T-helper 22 cell (primary cell): ENCODE measurements around the gene AP4B1.

ENCODE experiments used
- DNase-seq: peaks from one replicate; pipeline ENCODE4 v3.0.0-alpha.2; 2020; ENCODE audit warnings: low read depth

The AP4B1 gene

DNA sequence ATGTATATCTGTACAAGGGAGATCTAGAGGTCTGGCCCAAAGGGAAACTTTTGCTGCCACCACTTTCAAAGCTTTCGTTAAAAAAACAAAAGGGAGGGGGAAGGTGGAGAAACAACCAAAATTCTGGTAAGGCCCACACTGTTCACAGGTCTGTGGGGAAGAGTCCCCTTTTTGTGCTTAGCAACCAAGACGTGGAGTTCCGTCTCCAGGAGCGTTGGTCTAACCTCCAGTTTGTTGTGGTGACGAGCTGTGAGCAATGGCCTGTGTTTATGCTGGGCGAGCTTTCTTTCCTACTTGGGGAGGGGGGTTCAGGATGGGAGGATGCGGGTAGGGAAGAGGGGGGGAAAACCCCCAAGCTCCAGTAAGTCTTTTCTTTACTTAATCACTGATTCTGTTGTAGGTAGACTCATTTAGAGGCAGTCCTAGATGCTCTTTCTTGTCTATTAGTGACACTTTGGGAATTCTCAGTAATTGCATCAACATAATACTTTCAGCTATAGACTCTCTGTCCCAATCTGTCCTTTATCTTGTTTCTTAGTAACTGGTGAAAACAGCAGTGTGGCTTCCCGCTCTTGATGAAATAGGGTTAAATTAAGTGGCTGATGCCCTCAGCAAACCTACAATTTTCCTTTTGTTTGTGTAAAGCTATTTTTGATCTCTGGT, 26.0 kb upstream of the AP4B1 start:
- DNase-seq, result peak; percentile 82

DNA sequence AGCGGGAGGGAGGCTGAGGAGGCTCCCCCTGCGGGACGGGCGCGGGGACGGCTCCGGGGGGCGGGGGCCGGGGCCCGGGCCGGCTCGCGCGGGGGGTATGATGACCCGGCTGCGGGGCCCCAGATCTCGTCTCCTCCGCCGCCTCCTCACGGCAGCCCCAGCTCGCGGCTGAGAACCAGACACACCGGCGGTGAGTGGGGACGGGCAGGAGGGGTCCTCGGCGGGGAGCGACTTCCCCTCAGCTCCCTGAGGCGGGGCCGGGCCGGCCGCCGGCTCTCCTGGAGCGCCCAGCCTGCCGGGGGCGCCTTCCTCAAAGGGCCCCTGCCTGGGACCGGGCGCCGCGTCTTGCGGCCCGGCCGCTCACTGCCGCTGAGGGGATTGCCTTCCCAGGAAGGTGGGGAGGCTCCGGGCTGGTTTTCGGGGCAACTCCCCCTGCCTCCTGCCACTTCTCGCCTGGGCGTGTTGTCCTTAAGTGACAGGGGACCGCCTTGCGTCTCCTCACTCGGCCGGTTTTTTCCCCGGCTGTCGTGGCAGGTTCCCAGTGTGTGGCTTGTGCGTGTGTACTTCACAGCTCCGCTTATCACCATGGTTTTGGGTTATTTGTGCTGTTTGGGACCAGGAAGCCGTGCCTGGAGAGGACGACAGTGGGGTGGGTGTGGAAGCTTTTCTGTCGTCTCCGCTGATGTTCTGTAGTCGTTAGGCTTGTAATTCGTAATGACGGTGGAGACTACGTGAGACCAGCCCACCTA, 25.3 kb upstream of the AP4B1 start:
- DNase-seq, result peak; percentile 74

DNA sequence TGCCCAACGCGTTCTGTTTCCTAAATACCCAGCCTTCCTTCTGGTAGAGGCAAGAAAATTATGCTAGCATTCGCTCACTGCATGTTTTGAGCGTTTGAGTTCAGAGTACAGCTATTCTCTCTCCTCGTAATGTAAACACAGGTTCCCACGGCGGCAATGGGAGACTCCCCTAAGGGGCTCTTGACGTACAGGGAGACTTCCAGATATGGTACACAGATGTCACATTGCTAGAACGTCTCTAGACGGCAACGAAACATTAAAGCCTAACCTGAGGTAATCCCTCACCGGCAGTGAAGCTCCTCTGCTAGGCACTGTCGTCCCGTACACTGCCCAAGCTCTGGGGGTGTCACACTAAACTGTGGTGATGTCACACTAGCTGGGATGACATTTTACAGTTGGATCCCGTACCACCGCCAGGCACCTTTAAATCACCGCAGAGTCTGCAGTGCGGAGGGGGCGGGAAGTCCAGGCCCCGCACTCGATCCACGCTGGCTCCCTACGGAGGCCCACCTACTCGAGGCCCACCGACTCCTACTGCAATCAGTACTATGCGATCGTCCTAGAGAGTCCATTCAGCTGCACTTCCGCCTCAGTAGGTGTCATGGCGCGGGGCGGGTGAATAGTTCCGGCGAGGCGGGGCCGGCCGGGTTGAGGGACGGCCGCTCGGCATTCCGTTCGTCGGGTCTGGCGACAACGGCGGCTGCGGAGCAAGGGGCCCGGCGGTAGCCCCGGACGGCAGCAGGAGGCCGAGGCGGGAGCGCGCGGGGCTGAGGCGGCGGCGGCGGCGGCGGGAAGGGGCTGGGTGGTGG, 24.5 kb upstream of the AP4B1 start, which contains the start of gene HIPK1:
Gene HIPK1 (plus strand): TSS at position 384 of the 809 bp plus-strand sequence.
- DNase-seq, result peak; percentile 87

DNA sequence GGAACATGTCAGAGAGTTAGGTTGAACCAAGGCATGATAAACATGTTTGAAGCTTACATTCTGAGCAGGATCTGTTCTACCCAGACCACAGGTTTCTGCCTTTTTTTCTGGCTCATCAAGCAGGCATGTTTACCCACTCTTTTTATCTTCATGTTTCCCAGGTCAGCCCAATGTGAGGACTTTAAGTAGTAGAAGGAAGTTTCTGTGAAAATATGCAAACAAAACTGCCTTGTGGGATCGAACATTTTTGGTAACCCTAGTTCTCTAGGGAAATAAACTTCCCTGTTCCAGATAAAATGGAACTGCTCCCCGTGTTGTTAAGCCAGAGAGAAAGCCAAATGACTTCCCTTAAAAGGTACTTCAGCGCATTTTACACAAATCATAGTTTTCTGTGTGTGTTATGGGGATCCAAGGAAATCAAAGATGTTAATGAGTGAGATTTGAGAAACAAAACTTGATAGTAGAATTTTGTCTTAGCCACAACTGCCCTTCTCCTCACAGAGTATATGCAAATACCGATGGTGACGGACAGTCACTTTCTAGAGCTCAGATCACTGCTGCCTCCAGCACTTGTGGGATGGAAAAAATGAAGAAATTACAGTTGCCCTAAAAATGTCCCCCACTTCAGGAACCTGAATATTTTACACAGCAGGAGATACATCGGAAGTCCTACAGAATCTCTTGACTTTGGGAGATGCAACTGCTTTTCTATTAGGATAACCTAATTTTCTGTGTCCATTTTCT, 23.8 kb upstream of the AP4B1 start:
- DNase-seq, result no peak

DNA sequence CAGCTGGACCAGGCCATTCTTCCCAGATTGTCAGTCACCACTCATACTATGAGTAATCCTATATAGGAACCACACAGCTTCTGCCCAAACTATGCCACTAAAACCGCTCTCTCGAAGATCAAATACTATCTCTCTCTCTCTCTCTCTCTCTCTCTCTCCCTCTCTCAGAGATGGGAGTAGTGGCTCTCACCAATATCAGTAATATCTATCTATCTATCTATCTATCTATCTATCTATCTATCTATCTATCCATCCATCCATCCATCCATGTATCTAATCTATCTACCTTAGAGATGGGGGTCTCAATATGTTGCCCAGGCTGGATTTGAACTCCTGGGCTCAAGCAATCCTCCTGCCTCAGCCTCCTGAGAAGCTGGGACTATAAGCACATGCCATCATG, 19.9 kb upstream of the AP4B1 start:
- DNase-seq, result no peak

DNA sequence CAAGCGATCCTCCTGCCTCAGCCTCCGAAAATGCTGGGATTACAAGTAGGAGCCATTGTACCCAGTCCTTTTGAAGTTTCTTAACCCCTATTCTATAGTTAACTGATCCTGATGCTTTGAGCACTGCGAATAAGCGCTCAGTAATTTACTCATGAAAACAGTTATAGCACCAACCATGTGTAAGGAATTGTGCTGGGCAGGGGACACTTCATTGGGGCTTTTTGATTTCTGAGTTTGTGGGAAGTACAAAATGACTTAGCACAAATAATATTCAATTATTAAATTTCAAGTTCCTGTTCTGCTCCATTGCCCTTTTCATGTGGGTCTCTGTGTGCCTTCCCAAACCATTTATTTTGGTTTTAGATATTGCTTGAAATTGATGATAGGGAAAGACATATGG, 18.4 kb upstream of the AP4B1 start:
- DNase-seq, result no peak

DNA sequence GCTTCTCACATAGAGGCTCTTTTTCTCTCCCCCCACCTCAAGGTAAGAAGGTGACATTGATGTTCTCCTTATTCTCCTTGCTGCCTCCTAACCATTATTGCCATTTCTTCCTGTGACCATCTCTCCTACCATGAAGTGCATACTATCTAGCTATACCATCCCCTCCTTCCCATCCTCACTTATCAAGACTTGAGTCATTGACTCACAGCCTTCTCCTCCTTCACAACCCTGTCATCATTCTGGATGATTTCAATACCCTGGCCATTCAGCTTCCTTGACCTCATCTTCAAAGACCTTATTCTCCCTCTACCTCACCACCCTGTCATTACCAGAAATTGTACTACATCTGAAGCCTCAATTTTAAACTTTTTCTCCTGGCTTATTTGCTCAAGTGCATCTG, 13.6 kb upstream of the AP4B1 start:
- DNase-seq, result no peak

DNA sequence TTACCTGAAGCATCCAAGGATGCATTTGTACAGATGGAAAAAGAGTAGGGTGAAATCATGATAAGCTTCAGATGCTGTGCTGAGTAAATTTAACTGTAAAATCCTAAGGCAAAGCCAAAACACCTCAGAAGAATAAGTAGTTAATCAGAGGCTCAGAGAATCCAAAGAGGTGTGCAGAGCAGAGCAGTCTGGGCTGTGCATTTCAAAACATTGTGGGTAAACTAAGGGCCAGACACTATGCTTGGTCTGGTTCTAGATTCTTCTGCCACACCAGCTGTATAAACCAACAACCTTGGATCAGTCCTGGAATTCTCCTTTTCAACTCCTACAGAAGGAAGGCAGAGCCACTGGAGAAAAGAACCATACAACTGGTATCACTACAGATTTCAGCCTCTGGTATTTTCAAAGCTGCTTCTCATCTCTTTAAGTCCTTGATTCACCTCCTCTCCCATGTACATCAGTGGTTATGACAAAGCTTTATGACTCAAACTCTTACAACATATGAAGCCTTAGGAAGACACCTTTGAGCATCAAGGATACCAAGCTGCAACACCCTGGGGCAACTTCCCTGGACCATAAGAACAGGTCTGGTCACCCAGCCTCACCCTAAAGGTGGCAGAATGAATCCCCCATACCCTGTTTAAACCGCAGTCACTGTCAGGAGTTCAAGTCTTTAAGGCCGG, 12.9 kb upstream of the AP4B1 start:
- DNase-seq, result no peak

DNA sequence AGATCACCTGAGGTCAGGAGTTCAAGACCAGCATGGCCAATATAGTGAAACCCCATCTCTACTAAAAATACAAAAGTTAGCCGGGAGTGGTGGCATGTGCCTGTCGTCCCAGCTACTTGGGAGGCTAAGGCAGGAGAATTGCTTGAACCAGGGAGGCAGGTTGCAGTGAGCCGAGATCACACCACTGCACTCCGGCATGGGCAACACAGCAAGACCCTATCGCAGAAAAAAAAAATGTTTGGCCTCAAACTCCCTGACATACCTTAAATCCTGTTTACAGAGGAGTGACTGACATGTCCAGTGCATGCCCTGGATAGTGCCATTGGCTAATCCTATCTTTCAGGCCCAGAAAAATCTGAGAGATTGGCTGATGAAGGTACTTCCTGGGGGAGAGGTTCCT, 12.4 kb upstream of the AP4B1 start:
- no peak for DNase-seq

DNA sequence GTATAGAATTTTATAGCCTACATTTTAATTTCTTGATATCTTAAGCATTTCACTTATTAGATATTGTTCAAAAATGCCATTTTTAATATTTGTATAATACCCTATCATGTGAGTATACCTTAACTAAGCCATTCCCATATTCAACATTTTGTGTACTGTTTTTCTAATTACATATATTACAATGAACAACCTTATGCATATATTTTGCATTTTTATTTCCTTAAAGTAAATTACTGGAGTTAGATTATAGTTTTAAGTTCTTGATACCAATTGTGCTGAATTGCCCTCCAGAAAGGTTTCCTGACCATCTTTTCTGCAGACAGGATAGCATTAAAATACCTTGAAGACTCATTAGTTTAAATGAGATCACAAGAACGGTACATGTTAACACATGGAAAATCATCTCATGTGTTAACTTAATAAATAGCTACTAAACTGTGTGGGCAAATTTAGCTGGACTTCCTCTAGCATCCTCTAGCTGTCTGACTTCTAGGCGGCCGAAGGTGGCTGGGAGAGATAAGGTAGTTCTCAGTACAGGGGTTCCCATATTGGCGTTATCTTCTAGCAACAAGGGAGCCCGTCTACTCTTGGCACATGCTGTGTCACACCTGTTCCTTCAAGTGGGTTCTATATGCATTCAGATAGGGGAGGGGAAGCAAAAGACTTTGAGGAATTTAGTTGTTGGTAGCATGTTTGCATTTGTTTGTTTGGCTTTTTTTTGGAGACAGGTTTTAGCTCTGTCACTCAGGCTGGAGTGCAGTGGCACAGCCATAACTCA, 9.5 kb upstream of the AP4B1 start:
- DNase-seq, result no peak

DNA sequence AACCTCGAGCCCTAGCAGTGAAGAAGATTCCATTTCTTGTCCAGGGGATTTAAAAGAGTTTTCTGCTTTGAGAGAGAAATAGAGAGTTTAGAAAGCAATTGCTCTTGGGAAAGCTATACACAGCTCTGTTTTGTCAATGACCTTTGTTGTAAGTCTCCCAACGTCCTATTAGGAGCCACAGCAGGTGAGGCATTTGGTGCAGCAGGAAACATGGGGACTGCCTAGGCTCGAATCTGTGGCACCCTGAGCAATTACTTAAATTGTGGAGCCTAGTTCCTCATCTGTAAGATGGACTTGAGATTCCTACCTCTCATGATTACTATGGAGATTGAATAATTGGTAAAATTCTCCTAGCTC, 8.7 kb upstream of the AP4B1 start:
- no peak for DNase-seq

DNA sequence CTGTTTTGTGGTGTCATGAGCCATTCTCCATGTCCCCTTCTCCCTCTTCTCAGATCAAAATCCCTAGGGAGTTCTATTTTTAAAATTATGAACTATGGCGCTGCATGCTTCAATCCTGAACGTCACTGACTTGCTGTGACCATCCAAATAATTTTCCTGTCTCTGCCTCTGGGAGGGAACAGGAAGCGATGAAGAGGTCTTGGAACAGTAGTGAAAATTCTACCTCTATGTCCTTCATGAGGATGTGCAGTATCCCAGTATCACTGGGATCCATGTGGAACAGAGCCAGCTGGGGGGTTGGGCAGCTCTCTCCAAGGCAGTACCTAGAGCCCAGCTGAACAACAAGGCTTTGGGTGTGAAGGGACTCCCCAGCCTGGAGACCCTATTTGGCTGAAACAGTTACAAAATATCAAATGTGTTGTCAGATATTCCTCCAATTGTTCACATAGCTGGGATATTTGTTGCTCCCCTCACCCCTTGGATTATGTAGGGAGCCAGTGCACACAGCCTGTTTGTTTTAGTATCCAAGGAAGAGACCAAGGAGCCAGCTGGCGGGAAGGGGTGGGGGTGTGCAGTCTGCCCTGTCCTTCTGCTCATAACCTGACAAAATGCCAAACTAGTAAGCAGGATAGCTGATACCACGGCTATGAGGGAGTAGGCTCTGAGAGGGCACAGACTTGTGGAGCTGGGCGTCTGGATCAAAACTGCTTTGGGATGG, 8.2 kb upstream of the AP4B1 start:
- no peak for DNase-seq

DNA sequence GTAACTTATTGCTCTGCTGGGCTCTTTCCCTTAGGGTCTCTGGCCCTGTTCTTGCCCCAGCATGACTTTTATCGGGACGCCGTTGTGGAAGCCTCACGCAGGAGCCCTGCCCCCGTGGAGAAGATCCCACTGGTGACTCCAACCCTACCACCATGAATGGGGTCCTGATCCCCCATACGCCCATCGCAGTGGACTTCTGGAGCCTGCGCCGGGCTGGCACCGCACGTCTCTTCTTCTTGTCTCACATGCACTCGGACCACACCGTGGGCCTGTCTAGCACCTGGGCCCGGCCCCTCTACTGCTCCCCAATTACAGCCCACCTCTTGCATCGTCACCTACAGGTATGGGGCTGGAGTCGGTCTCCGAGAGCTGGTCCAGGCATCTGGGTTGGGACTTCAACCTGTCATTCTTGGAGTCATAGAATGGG, 849 bp upstream of the AP4B1 start:
- no peak for DNase-seq

DNA sequence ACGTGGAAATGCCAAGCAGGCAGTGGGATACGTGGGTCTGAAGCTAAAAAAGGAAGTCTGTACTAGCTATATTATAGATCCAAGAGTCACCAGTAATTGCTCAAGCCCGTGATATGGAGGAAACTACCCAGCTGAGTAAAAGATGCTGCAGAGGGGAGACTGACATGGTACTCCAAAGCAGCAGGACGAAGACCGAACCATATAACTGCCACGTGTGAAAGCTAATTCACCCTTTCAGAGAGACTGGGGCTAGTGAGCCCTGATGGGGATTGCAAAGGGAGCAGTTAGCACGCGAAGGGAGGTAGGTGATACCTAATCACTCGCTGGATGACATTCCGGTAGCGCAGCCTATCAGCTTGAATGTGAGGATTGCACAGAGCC, 316 bp downstream of the AP4B1 start:
- DNase-seq, result no peak

DNA sequence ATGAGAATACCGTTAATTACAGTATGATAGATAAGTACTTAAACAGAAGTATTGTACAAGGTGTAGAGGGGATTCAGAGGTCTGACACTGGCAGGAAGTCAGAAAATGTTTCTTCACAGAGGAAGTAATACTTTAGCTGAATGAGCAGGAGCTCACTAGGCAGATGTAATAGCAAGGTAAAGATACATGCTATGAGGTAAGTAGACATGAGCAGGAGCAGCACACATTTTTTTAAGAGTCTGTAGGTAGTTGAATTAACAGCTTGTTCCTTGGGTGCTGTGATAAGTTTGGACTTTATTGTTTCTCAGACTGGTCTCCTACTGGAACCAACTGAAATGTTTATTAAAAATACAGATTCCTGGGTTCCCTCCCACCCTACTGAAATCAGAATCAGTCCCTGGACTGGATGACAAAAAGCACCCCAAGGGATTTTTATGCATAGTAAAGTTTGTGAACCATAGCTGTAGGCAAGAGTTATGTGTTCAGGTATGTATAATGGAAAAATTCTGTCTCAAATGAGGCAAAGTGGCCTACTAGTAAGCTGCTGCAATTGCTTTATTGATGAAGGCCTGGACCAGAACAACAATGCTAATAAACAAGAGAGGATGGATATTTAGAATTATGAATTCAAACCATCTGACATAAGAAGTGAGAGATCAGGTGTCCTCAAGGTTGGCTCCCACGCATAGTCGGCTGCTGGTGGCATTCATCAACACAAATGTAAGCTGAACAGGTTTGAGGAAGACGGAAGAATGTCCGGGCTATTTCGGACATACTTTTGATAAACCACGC, 902 bp downstream of the AP4B1 start:
- DNase-seq, result no peak

DNA sequence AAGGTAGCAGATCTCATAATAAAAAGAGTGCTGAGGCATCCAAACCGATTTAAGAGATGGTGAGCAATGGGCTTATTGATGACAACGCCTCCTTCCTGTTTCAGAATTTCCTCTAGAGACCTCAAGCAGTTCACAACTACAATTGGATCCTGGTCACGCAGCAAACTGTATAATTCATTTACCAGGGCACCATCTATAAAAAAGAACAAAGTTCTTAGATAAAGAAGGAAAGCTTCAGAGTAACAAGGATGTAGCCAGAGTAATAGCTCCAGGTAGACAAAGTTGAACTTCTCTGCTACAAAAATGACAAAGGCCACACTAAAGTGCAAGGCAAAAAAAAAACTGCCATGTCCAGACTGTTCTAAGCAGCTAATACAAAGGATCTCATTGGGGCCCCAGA, 3.4 kb downstream of the AP4B1 start:
- DNase-seq, result no peak

DNA sequence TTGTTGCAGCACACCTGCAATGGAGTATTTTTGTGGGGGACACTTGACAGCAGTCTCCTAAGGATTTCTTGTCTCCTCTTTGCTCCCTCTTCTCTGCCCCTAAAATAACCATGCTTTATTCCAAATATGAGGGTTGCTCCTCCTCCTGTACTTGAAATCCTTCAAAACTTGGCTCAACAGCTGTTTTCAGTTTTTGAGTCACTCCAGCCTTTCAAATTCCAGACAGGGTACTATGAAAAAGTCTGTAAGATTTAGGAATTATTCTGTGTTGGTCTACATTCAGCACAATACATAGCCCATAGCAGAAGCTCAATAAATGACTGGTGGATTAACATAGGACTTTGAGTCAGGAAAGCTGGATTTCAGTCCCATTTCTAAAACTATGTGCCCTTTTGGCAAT, 5.5 kb downstream of the AP4B1 start:
- DNase-seq, result no peak

DNA sequence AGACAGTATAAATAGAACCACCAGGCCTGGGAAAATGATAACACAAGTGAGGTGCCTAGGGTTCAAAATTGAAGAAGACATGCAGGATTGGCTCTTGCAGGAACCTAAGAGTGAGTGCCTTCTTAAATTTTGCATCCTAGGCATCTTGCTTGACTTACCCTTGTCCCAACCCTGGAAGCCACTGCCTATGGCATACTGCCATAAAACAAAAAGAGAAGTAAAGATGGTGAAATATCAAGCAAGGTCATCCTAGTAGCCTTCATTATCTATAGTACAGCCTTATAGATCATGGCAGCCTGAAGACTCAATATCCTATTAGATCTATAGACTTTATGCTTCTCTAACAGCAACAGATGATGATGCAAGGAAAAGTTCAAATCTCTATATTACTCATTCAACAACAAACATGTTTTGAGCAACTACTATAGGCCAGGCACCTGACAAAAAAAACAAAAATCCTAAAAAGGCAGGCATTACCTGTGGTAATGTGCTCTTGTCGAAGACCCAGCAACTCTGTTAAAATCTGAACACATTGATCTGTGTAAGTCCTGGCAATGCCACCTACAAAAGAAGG, 6.3 kb downstream of the AP4B1 start:
- DNase-seq, result no peak

DNA sequence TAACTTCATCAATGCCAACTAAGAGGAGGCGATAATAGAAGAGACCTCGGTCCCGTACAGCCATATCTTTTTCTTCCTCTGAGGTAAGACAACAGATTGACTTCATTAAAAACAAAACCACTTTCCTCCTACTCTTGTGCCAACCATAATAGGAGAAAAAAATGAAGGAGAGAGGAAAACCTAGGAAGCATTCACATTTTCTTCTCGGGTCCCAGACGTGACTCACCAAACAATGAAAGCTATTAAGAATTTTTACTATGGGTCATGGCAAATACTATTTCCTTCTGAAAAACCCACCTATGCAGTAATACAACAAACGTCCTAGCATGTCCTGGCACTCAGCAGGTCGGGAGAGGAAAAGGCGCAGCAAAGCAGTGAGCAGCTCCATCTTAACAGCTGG, 8.6 kb downstream of the AP4B1 start:
- no peak for DNase-seq
